Loucy (cell line): ENCODE results near the gene TMEM114.

ENCODE experiments used
- EZH2phosphoT487 ChIP-seq: fragments of 200-600 bp; IDR thresholded peaks from 2 replicates; pipeline ENCODE4 v1.6.1; 2018; ENCODE audit warnings: antibody characterized with exemption, mild to moderate bottlenecking, moderate library complexity, borderline replicate concordance
- TF ChIP-seq, protein P1 (sequence below): fragments of 200-600 bp; sonication (generic); conservative IDR thresholded peaks from 2 replicates; pipeline ENCODE4 v1.5.1; 2014; ENCODE audit warnings: mild to moderate bottlenecking, antibody characterized with exemption, low read length

DNA sequence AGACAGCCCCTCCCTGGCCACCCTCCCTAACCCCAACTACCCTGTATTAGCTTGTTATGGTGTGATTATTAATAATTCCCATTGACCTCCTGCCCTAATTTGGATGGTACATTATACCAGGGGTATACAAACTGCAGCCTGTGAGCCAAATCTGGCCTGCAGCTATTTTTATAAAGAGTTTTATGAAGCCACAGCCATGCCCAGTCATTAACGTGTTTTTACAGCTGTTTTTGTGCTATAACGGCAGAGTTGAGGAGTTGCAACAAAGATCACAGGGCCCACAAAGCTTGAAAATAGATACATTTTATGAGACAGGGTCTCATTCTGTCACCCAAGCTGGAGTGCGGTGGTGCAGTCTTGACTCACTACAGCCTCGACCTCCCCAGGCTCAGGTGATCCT, 37.1 kb upstream of the TMEM114 start:
- no peak for TF ChIP-seq EZH2phosphoT487
- TF ChIP-seq, protein P1, sequence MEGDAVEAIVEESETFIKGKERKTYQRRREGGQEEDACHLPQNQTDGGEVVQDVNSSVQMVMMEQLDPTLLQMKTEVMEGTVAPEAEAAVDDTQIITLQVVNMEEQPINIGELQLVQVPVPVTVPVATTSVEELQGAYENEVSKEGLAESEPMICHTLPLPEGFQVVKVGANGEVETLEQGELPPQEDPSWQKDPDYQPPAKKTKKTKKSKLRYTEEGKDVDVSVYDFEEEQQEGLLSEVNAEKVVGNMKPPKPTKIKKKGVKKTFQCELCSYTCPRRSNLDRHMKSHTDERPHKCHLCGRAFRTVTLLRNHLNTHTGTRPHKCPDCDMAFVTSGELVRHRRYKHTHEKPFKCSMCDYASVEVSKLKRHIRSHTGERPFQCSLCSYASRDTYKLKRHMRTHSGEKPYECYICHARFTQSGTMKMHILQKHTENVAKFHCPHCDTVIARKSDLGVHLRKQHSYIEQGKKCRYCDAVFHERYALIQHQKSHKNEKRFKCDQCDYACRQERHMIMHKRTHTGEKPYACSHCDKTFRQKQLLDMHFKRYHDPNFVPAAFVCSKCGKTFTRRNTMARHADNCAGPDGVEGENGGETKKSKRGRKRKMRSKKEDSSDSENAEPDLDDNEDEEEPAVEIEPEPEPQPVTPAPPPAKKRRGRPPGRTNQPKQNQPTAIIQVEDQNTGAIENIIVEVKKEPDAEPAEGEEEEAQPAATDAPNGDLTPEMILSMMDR, result no peak
